NCI-H1105 (cell line): ENCODE data around the gene VPS26B.
"Not testable (repeated sequence)": the region's sequence is repeated elsewhere in the genome, so short reads cannot be mapped to it uniquely, and the experiment has no call there.

ENCODE experiments used
- DNase-seq: peaks from one replicate; lab custom pipeline; 2025; lab: John Stamatoyannopoulos, UW

Gene VPS26B

GRCh38 chr11:134282121-134283045 lies 57.9 kb downstream of the VPS26B start:
- no peak for DNase-seq

- no peak for DNase-seq
Observed at GRCh38 chr11:134283461-134284230, 59.2 kb downstream of the VPS26B start.

GRCh38 chr11:134284349-134284748 lies 59.9 kb downstream of the VPS26B start:
- not testable (repeated sequence) for DNase-seq

GRCh38 chr11:134287561-134287960 lies 63.1 kb downstream of the VPS26B start:
- DNase-seq: no peak

- no peak for DNase-seq
Observed at GRCh38 chr11:134288486-134288885, 64.0 kb downstream of the VPS26B start.

GRCh38 chr11:134289167-134289566 lies 64.7 kb downstream of the VPS26B start:
- DNase-seq: no peak

- DNase-seq: no peak
Observed at GRCh38 chr11:134289789-134290188, 65.3 kb downstream of the VPS26B start.

- no peak for DNase-seq
Observed at GRCh38 chr11:134290646-134291045, 66.2 kb downstream of the VPS26B start.

GRCh38 chr11:134291196-134291595 lies 66.7 kb downstream of the VPS26B start:
- DNase-seq: no peak

GRCh38 chr11:134292661-134293060 lies 68.2 kb downstream of the VPS26B start:
- no peak for DNase-seq

GRCh38 chr11:134293119-134294113 lies 68.9 kb downstream of the VPS26B start:
- DNase-seq: no peak

GRCh38 chr11:134294664-134295063 lies 70.2 kb downstream of the VPS26B start:
- no peak for DNase-seq
